ENCODE measurements around the gene ARHGEF25. TPM values are rescaled to one million over a fixed set of nuclear protein-coding genes. Genes with fewer than 3 reads are reported as not detected.
"Not testable (repeated sequence)": the region's sequence is repeated elsewhere in the genome, so short reads cannot be mapped to it uniquely, and the experiment has no call there.

ARHGEF25 gene
- total RNA-seq, 1 donor from 2014 or later, result 7.0 TPM

- DNase-seq (ENCODE audit: low read depth), result no peak
Observed at GRCh38 chr12:57609101-57609780, 2.0 kb upstream of the ARHGEF25 start.

GRCh38 chr12:57609781-57610553, 1.3 kb upstream of the ARHGEF25 start:
- no peak for DNase-seq (ENCODE audit: low read depth)

- no peak for DNase-seq (ENCODE audit: low read depth)
Observed at GRCh38 chr12:57610554-57611107, 604 bp upstream of the ARHGEF25 start.

- no peak for DNase-seq (ENCODE audit: low read depth)
Observed at GRCh38 chr12:57611827-57612710, 834 bp downstream of the ARHGEF25 start.

- DNase-seq (ENCODE audit: low read depth), result no peak
Observed at GRCh38 chr12:57612711-57613426, 1.6 kb downstream of the ARHGEF25 start.

- DNase-seq (ENCODE audit: low read depth), result no peak
Observed at GRCh38 chr12:57613427-57614109, 2.3 kb downstream of the ARHGEF25 start.

GRCh38 chr12:57614178-57614947, 3.1 kb downstream of the ARHGEF25 start:
- DNase-seq (ENCODE audit: low read depth), result peak; percentile 11

GRCh38 chr12:57614948-57615500, 3.8 kb downstream of the ARHGEF25 start:
- DNase-seq (ENCODE audit: low read depth), result no peak

- DNase-seq (ENCODE audit: low read depth), result no peak
Observed at GRCh38 chr12:57615637-57616036, 4.4 kb downstream of the ARHGEF25 start.

GRCh38 chr12:57616383-57617101, 5.3 kb downstream of the ARHGEF25 start:
- DNase-seq (ENCODE audit: low read depth), result no peak

- no peak for DNase-seq (ENCODE audit: low read depth)
Observed at GRCh38 chr12:57617942-57618341, 6.7 kb downstream of the ARHGEF25 start.

GRCh38 chr12:57618431-57618830, 7.2 kb downstream of the ARHGEF25 start:
- not testable (repeated sequence) for DNase-seq (ENCODE audit: low read depth)

- DNase-seq (ENCODE audit: low read depth), result no peak
Observed at GRCh38 chr12:57618966-57619433, 7.8 kb downstream of the ARHGEF25 start.

- no peak for DNase-seq (ENCODE audit: low read depth)
Observed at GRCh38 chr12:57619434-57620244, 8.4 kb downstream of the ARHGEF25 start.

- no peak for DNase-seq (ENCODE audit: low read depth)
Observed at GRCh38 chr12:57620245-57620935, 9.2 kb downstream of the ARHGEF25 start.

- no peak for DNase-seq (ENCODE audit: low read depth)
Observed at GRCh38 chr12:57620936-57621496, 9.8 kb downstream of the ARHGEF25 start.

Measured in renal cortical epithelial cell (primary cell).